Stimulated activated memory B cell treated with anti-CD40 and anti-IgM and Interleukin-4, amounts not matched to agents 10 μg/mL and 1 μg/mL and 100 μg/mL, for 72 hours (primary cell): Measurements from ENCODE around the gene TAC3.
A peak's percentile ranks its signal among the peaks of the same experiment; 100 is the strongest.

Source experiments
- ATAC-seq: fragments of 150-1000 bp; cut with Tn5 transposase; 2 replicates; pipeline ENCODE4 v1.10.0; 2021
- H3K27ac Mint-ChIP-seq: one replicate; pipeline ENCODE4 v1.8.0; 2022; ENCODE audit warnings: mild to moderate bottlenecking, mixed read lengths
- H3K27me3 Mint-ChIP-seq: one replicate; pipeline ENCODE4 v1.8.0; 2022; ENCODE audit warnings: mixed read lengths
- H3K36me3 Mint-ChIP-seq: one replicate; pipeline ENCODE4 v1.8.0; 2022; ENCODE audit warnings: mixed read lengths
- H3K4me1 Mint-ChIP-seq: one replicate; pipeline ENCODE4 v1.8.0; 2022; ENCODE audit warnings: mixed read lengths
- H3K4me3 Mint-ChIP-seq: one replicate; pipeline ENCODE4 v1.8.0; 2022; ENCODE audit warnings: mild to moderate bottlenecking, moderate library complexity, mixed read lengths
- H3K9me3 Mint-ChIP-seq: one replicate; pipeline ENCODE4 v1.8.0; 2022; ENCODE audit warnings: mixed read lengths

The TAC3 gene

DNA sequence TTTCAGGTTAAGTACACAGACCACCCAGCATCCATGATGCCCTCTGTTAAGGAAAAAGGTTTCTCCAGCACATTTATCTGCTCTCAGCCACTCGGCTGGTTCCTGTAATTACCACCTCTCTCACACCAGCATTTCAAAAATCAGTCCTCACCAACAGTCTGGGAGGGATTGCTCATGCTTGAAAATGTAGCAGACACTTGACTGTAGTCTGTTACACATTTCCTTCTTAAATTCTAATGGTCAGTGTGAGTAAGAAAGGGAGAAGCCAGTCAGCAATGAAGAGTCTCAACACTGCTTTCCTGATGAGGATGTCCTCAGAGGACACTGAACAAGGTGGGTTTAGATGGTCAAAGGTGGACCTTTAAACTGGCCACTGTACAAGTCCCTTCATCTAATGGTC lies 15.9 kb downstream of the TAC3 start:
- peaks cover 49% of the 10 kb centered on the region for H3K36me3 Mint-ChIP-seq
- H3K27ac Mint-ChIP-seq: peak overlapping the region; percentile 20
- no peak for ATAC-seq
- H3K4me1 Mint-ChIP-seq: peaks cover 57% of the 10 kb centered on the region
- no peaks in the 10 kb centered on the region for H3K9me3 Mint-ChIP-seq
- H3K4me3 Mint-ChIP-seq: no peak overlapping the region
- H3K27me3 Mint-ChIP-seq: no peaks in the 10 kb centered on the region

DNA sequence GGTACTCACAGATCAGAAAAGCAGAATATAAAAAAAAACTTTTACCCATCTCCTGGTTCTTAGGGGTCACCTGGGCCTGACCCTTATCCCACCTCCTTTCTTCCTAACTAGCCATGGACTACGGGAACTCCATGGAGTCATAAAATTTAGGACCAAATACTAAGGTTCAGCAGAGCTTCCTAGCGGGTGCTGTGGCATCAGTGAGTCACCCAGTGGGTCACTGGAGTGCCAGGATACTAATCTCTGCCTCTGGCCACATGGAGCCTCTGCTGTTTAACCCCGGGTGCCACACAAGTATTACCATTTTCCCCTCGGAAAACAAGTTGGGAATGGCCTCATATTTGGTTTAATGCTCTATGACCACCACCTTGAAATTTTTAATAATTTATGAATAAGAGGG lies 16.9 kb downstream of the TAC3 start:
- peaks cover 54% of the 10 kb centered on the region for H3K36me3 Mint-ChIP-seq
- no peak for ATAC-seq
- no peaks in the 10 kb centered on the region for H3K9me3 Mint-ChIP-seq
- H3K4me1 Mint-ChIP-seq: peaks cover 49% of the 10 kb centered on the region
- peak overlapping the region; percentile 1 for H3K4me3 Mint-ChIP-seq
- peak overlapping the region; percentile 46 for H3K27ac Mint-ChIP-seq
- no peaks in the 10 kb centered on the region for H3K27me3 Mint-ChIP-seq

- peaks cover 50% of the 10 kb centered on the region for H3K36me3 Mint-ChIP-seq
- H3K9me3 Mint-ChIP-seq: no peaks in the 10 kb centered on the region
- H3K27me3 Mint-ChIP-seq: no peaks in the 10 kb centered on the region
- peak overlapping the region; percentile 46 for H3K27ac Mint-ChIP-seq
- peak; percentile 76 for ATAC-seq
- peak overlapping the region; percentile 1 for H3K4me3 Mint-ChIP-seq
- peaks cover 44% of the 10 kb centered on the region for H3K4me1 Mint-ChIP-seq
Measured at GRCh38 chr12:56998981-56999380, 17.3 kb downstream of the TAC3 start.

- Mint-ChIP-seq H3K36me3 (peaks cover 43% of the 10 kb centered on the region), H3K4me1 (peaks cover 44% of the 10 kb centered on the region), H3K27me3 (no peaks in the 10 kb centered on the region), H3K27ac (peak overlapping the region; percentile 46), H3K9me3 (no peaks in the 10 kb centered on the region), H3K4me3 (no peak overlapping the region)
- ATAC-seq: no peak
Measured at GRCh38 chr12:56998316-56998715, 18.0 kb downstream of the TAC3 start.

DNA sequence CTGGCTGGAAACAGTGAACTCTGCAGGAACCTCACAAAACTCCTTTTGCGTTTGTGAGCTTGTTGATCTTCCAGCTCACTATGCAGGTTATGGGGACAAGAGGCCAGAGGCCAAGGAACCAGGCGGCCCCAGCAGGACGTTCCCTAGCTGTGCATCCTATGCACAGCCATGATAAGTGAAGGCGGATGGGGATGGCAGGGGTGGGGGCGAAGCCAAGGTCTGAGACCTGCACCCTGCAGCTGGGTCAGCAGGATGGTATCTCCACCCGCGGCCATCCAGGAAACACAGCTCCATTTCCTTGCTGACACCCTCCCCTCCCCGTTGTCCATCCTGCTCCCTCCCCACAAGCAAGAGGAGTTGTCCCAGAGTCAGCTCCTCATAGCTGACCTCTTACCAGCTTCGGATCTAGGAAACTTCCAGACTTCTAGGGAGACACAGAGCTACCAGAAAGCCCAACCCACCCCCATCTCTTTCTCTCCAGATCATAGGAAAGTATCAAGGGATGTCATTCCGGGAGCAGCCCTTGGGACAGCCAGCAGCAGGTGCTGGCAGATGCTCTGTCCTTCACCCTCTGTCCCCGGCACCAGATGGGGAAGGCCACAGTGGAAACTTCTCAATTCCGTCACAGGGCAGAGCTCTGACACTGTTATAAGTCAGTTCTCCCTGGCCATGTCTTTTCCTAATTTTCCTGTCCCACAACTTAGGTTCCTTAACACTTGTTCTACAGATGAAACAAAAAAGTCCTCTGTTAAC lies 19.4 kb downstream of the TAC3 start:
- Mint-ChIP-seq H3K36me3 (peaks cover 33% of the 10 kb centered on the region), H3K9me3 (no peaks in the 10 kb centered on the region), H3K27me3 (no peaks in the 10 kb centered on the region), H3K4me1 (peaks cover 37% of the 10 kb centered on the region), H3K27ac (no peak overlapping the region), H3K4me3 (no peak overlapping the region)
- ATAC-seq: no peak

GRCh38 chr12:56995930-56996496 lies 20.3 kb downstream of the TAC3 start:
- Mint-ChIP-seq H3K4me3 (no peak overlapping the region), H3K9me3 (no peaks in the 10 kb centered on the region), H3K36me3 (peaks cover 33% of the 10 kb centered on the region), H3K4me1 (peaks cover 38% of the 10 kb centered on the region), H3K27ac (no peak overlapping the region), H3K27me3 (no peaks in the 10 kb centered on the region)
- no peak for ATAC-seq

GRCh38 chr12:56995201-56995929 lies 21.0 kb downstream of the TAC3 start:
- H3K4me3 Mint-ChIP-seq: no peak overlapping the region
- H3K4me1 Mint-ChIP-seq: peaks cover 33% of the 10 kb centered on the region
- H3K27ac Mint-ChIP-seq: no peak overlapping the region

GRCh38 chr12:56994231-56994746 lies 22.0 kb downstream of the TAC3 start:
- Mint-ChIP-seq H3K36me3 (peaks cover 26% of the 10 kb centered on the region), H3K27ac (no peak overlapping the region), H3K27me3 (no peaks in the 10 kb centered on the region), H3K9me3 (no peaks in the 10 kb centered on the region), H3K4me1 (peaks cover 23% of the 10 kb centered on the region), H3K4me3 (no peak overlapping the region)
- ATAC-seq: no peak

More at GRCh38 chr12:56995201-56995929, 21.0 kb downstream of the TAC3 start:
- no peaks in the 10 kb centered on the region for H3K27me3 Mint-ChIP-seq
- ATAC-seq: no peak
- no peaks in the 10 kb centered on the region for H3K9me3 Mint-ChIP-seq
- peaks cover 33% of the 10 kb centered on the region for H3K36me3 Mint-ChIP-seq

DNA sequence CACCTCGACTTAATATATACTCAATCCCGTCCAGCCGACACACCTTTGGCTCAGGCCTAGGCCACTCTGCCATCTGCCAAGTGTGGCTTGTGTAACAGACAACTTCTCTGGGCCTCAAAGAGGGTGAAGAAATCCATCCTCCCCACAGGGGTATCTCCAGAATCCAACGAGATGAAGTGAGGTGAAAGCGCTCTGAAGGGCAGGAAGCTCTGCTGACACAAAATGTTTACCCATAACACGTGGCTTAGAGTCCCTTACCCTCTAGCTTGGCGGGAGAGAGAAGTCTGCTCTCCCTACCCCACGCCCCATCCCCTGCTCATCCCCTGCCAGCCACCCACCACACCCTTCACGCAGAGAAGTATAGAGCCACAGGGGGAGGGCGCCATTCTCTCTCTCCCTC lies 23.0 kb downstream of the TAC3 start:
- peaks cover 23% of the 10 kb centered on the region for H3K36me3 Mint-ChIP-seq

GRCh38 chr12:56991319-56992246 lies 24.7 kb downstream of the TAC3 start:
- peak overlapping the region; percentile 24 for H3K27ac Mint-ChIP-seq
- no peaks in the 10 kb centered on the region for H3K9me3 Mint-ChIP-seq
- H3K27me3 Mint-ChIP-seq: no peaks in the 10 kb centered on the region
- H3K4me1 Mint-ChIP-seq: peaks cover 25% of the 10 kb centered on the region
- H3K36me3 Mint-ChIP-seq: peaks cover 16% of the 10 kb centered on the region
- ATAC-seq: no peak
- H3K4me3 Mint-ChIP-seq: no peak overlapping the region

More for the DNA sequence above, 23.0 kb downstream of the TAC3 start:
- no peaks in the 10 kb centered on the region for H3K27me3 Mint-ChIP-seq
- ATAC-seq: no peak
- H3K4me1 Mint-ChIP-seq: peaks cover 15% of the 10 kb centered on the region
- H3K9me3 Mint-ChIP-seq: no peaks in the 10 kb centered on the region
- H3K4me3 Mint-ChIP-seq: no peak overlapping the region
- no peak overlapping the region for H3K27ac Mint-ChIP-seq

GRCh38 chr12:56990648-56991318 lies 25.5 kb downstream of the TAC3 start:
- peak overlapping the region; percentile 24 for H3K27ac Mint-ChIP-seq
- peaks cover 10% of the 10 kb centered on the region for H3K36me3 Mint-ChIP-seq
- H3K4me3 Mint-ChIP-seq: no peak overlapping the region
- no peaks in the 10 kb centered on the region for H3K9me3 Mint-ChIP-seq
- no peak for ATAC-seq
- peaks cover 25% of the 10 kb centered on the region for H3K4me1 Mint-ChIP-seq
- no peaks in the 10 kb centered on the region for H3K27me3 Mint-ChIP-seq

- Mint-ChIP-seq H3K4me3 (no peak overlapping the region), H3K4me1 (peaks cover 25% of the 10 kb centered on the region), H3K27me3 (no peaks in the 10 kb centered on the region), H3K36me3 (peaks cover 2% of the 10 kb centered on the region), H3K27ac (no peak overlapping the region), H3K9me3 (no peaks in the 10 kb centered on the region)
- no peak for ATAC-seq
Measured at GRCh38 chr12:56989861-56990610, 26.3 kb downstream of the TAC3 start.

- no peaks in the 10 kb centered on the region for H3K36me3 Mint-ChIP-seq
- H3K9me3 Mint-ChIP-seq: no peaks in the 10 kb centered on the region
- no peaks in the 10 kb centered on the region for H3K27me3 Mint-ChIP-seq
- H3K27ac Mint-ChIP-seq: no peak overlapping the region
- peaks cover 25% of the 10 kb centered on the region for H3K4me1 Mint-ChIP-seq
- no peak overlapping the region for H3K4me3 Mint-ChIP-seq
- ATAC-seq: no peak
Measured at GRCh38 chr12:56988207-56988739, 28.1 kb downstream of the TAC3 start.
